NCI-H1694 (cell line): ENCODE measurements around the gene SLC34A3.
"Not testable (repeated sequence)": the region's sequence is repeated elsewhere in the genome, so short reads cannot be mapped to it uniquely, and the experiment has no call there.

Experiments
- DNase-seq: peaks from one replicate; lab custom pipeline; 2025; lab: John Stamatoyannopoulos, UW

SLC34A3 gene

DNA sequence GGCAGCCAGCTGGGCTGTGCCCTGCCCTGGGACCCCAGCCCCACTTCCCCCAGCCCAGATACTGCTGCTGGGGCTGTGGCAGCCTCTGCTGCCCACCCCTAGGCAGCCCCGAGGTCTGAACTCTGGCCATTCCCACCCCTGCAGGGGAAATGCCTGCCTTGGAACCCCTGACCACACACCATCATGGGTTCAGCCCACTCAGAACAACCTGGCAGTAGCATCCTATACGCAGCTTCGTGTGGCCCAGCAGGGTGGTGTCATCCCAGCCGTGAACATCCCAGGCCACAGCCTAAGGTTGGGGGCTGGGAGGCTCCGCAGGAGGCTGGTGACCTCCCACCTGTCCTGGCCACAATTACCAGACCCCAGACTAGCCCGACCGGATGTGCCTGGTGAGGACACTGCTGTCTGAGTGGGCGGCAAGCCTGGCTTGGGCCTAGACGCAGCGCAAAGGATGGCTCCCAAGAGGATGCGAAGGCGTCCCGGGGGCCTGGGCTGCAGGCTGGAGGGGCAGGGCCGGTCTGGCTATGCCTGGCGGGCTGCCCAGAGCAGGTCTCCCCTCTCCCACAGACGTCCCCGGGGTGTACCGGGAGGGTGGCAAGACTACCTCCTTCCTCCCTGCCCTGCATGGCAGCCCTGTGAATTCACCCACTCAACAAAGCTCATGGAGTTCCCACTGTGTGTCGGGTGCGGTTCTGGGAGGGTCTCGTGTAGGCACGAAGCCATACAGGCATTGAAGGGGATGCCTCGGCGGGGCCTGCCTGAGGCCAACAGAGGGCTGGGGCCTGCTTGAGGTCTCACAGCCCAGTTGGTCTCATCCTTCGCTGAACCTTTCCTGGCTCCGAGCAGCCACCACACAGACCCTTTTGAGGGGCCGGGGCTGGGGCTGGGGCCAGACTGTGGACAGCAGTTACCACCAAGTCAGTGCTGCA lies 1.5 kb upstream of the SLC34A3 start:
- DNase-seq: no peak

DNA sequence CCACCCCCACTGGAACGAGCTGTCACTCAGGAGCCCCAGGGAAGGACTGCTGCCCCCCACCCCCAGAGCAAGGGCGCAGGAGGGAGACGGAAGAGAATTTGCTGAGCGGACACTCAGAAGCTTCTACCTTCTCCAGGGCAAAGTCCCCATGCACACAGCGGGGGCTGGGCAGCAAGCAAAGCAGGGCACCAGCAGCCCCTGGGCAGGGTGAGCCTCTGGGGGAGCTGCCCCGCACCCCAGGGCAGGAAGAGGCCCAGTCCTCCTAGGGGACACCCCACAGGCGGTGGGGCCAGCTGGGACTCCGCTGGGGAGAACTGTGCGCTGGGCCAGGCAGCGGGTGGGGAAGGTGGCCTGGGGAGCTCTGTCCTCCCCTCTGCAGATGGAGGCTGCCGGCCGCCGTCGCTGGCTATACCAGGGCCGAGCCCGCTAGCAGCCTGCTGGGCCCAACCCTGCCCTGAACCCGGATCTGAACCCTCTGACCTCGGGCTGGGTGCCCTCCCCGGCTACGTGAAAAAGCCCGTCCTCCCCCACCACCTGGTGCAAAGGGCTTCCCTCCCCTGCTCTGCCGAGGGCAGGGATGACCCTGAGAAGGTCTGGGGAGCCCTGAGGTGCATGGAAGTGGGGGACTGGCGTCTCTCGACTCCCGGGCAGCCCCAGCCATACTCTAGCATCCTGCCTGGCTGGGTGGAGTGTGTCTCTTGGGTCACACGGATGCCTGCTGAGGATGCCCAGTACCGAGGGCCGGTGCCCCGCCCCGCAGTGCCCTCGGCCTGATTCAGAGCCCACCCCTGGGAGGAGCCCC lies 597 bp upstream of the SLC34A3 start:
- DNase-seq: no peak

DNA sequence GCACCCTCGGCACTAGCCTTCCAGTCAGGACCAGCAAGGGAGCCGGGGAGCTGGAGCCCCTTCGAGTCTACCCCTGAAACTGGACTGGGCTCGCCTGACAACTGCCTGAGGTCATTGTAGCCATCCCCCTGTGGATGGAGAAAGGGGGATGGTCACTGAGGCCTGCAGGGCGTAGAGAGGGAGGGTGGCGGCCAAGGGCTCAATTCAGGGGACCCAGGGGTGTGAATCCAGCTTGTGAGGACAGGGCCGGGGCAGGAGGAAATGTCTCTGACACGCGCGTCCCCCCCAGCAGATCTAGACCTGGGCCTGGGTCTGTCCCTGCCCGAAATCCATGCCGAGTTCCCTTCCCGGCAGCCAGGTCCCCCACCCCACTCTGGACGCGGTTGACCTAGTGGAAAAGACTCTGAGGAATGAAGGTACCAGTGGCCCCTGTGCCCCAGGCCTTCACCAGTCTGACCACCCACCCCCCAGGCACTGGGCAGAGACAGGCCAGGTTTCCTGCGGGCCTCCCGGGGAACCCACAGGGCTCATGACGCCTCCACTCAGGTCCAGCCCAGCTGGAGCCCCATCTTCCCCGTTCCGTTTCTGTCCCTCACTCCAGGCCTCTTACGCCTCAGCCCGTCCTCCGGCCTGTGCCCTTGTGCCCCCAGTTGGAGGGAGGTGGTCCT lies 805 bp downstream of the SLC34A3 start:
- DNase-seq: no peak

DNA sequence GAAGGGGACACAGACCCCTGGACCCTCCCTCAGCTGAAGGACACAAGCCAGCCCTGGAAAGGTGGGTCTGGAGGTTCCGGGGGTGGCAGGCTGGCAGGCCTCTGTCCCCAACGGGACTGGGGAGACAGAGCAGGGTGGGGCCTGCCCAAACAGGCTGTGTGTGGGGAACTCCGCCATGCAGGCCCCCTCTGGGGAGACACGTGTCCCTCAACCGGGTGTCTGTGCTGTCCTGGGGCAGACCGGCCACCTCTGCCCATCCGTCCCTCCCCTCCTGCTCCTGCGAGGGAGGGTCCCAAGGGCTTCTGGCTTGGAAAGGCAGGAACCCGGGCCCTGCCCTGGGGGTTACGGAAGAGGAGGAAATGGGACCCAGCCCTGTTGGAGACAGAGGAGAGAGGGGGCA lies 1.4 kb downstream of the SLC34A3 start:
- no peak for DNase-seq

DNA sequence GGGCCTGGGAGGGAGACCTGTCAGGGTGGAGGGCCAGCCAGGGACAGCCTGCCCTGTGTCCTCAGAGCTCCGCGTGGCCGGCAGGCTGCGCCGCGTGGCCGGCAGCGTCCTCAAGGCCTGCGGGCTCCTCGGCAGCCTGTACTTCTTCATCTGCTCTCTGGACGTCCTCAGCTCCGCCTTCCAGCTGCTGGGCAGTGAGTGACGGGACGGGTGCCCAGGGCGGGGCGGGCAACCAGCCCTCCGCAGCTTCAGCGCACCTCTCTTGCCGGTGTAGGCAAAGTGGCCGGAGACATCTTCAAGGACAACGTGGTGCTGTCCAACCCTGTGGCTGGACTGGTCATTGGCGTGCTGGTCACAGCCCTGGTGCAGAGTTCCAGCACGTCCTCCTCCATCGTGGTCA lies 1.8 kb downstream of the SLC34A3 start:
- DNase-seq: no peak

DNA sequence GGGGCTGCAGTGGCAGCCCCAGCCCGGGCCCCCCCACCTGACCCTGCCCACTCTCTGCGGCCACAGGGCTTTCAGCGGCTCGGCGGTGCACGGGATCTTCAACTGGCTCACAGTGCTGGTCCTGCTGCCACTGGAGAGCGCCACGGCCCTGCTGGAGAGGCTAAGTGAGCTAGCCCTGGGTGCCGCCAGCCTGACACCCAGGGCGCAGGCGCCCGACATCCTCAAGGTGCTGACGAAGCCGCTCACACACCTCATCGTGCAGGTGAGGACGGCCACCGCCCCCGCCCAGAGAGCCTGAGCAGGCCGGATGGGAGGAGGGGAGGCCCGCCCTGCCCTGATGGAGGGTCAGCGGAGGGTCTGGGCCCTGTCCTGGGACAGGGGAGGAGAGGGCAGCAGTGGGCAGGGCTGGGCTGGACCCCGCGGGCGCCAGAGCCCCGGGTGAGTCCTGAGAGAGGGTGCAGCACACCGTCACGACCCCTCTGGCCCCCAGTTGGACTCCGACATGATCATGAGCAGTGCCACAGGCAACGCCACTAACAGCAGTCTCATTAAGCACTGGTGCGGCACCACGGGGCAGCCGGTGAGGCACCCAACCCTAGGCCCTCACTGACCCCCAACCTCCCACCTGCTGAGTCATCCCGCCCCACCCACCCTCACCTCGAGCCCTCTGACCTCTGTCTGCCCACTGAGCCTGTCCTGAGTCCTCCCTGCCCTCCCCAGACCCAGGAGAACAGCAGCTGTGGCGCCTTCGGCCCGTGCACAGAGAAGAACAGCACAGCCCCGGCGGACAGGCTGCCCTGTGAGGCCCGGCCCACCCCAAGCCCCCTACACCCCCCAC lies 2.7 kb downstream of the SLC34A3 start:
- DNase-seq: no peak

DNA sequence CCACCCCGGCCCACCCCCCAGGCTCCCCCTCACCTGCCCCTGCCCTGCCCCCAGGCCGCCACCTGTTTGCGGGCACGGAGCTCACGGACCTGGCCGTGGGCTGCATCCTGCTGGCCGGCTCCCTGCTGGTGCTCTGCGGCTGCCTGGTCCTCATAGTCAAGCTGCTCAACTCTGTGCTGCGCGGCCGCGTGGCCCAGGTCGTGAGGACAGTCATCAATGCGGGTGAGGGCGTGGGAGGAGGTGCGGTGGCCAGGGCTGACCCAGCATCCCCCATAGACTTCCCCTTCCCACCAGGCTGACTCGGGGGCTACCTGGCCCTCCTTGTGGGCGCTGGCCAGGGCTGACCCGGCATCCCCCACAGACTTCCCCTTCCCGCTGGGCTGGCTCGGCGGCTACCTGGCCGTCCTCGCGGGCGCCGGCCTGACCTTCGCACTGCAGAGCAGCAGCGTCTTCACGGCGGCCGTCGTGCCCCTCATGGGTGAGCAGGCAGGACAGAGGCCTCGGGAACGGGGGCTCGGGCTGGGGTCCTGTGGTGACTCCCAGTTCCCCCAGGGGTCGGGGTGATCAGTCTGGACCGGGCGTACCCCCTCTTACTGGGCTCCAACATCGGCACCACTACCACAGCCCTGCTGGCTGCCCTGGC lies 3.5 kb downstream of the SLC34A3 start:
- no peak for DNase-seq

DNA sequence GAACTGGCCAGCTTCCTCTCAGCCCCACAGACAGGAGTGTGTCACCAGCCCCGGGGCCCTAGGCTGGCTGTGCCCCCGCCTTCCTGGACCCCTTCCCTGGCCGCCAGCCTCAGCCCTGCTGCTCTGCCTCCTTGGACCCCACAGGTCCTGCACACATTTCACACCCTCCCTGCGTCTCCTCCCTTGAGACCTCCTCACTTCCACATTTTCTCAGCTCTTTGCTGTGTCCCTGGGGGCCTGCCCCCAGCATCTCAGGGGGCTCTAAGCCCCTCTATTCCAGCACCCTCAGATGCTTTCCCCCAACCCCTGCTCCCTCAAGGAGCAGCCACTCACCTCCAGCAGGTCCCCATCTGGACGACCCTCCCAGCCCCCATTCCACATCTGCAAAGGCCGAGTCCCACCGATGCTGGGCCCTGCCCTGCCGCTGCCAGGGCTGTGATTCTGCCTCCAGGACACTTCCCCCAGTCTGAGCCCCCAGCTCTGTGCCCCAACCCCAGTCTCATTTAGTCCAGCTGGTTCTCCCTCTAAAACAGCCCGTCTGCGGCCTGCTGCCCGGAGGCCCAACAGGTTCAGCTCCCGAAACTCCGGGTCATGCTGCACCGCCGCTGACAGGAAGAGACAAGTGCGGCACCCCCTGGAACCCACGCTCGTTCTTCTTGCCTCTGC lies 4.2 kb downstream of the SLC34A3 start:
- no peak for DNase-seq

DNA sequence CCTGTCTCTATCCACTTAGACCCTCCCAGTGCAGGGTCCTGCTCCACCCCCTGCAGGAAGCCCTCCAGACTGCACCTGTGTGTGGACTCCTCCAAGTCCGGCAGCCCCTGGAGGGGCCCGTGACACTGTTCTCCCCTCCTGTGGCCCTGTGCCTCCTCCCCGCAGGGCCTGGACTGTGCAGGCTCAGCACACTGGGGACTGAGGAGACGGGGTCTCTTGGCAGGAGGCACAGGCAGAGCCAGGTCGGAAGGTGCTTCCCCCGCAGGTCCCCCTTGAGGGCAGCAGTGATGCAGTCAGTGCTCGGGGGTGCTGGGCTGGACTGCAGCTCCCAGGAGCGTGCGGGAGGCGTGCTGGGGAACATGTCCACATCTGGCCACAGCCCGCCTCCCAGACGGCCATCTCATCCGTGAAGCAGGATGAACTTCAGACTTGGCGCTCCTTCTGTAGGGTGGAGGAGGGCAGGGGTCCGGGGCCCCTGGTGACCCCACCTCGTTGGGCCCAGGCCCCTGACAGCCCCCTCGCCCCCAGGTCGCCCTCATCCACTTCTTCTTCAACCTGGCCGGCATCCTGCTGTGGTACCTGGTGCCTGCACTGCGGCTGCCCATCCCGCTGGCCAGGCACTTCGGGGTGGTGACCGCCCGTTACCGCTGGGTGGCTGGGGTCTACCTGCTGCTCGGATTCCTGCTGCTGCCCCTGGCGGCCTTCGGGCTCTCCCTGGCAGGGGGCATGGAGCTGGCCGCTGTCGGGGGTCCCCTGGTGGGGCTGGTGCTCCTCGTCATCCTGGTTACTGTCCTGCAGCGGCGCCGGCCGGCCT lies 4.9 kb downstream of the SLC34A3 start:
- DNase-seq: no peak

DNA sequence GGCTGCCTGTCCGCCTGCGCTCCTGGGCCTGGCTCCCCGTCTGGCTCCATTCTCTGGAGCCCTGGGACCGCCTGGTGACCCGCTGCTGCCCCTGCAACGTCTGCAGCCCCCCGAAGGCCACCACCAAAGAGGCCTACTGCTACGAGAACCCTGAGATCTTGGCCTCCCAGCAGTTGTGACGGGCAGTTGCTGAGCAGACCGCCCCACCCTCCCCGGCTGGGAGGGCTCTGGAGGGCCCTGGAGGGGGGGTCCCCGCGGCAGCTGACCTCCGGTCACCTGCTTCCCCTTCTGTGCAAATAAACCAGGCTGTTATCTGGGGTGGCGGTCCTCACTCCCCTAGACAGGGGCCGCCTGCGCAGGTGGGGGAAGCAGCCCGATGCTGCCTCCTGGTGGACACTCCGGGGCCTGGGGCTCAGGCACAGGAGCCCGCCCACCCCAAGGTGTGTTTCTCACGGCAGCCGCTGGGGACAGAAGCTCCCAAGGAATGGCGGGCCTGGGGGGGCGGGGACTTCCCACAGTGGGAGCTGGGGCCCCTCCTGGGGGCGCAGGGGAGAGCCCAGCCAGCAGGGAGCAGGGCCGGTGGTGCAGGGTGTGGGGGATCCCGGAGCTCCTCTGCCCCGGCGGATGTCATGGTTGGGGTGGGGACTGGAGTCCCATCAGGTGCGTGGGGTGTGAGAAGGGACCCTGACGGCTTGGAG lies 5.7 kb downstream of the SLC34A3 start:
- DNase-seq: peak; percentile 54

DNA sequence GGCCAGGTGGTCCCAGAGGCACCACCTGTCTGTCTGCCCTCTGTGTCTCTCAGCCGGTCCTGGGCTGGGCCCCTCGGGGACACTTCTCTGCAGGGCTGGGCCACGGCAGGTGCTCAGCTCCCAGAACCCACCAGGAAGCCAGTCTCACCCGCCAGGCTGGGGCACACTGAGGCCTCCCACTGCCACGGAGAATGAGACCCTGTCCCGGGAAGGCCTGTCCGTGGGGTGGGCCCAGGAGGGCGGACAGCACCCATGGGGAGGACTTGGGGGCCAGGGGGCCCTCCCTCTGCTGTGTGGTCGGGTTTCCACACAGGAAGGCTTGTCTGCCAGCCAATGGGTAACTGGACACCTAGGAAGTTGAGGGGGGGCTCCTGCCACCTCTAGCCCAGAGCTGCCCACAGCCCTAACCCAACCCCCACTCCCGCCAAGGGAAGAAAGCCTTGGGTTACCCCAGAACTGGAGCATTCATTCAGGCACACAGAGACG lies 6.3 kb downstream of the SLC34A3 start:
- no peak for DNase-seq

DNA sequence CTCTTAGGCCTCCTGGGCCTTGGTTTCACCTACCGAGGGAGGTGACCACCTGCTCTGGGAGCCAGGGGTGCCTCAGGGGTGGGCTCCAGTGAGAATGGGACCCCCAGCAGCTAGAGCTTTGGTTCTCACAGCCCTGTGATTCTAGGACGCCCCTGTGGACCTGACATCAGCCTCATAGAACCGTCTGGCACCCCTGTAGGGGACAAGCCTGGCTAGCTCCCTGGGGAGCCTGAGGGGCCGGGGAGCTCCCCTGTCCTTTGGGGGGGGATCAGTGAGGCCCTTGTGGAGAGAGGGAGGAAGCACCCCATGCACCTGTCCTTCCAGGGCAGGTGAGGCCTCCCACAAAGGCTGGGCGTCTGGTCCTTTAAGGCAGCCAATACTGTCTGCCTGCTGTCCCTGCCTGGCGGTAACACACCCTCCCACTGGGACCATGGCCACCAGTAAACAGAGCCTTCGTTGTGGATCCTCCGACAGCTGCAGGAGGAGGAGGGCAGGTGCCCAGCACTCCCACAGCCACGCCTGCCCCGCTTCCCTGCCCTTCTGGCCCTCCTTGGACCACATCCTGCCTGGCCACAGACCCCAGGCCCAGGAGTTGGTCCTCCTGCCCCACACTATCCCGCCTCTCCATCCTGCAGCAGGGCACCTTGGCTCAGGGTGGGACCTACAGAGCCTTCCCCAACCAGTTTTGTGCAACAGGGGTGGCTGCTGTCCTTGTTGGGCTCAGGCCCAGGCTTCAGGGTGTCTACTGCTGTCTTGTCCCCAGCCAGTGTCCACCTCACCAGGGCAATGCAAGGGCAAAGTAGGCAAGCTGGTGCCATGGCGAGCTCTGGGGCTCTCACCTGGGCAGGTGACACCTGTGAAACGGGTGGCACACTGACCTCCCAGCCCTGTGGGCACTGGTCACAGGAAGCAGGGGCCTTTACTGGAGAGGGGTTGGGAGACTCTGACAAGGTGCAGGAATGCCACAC lies 7.3 kb downstream of the SLC34A3 start:
- no peak for DNase-seq

DNA sequence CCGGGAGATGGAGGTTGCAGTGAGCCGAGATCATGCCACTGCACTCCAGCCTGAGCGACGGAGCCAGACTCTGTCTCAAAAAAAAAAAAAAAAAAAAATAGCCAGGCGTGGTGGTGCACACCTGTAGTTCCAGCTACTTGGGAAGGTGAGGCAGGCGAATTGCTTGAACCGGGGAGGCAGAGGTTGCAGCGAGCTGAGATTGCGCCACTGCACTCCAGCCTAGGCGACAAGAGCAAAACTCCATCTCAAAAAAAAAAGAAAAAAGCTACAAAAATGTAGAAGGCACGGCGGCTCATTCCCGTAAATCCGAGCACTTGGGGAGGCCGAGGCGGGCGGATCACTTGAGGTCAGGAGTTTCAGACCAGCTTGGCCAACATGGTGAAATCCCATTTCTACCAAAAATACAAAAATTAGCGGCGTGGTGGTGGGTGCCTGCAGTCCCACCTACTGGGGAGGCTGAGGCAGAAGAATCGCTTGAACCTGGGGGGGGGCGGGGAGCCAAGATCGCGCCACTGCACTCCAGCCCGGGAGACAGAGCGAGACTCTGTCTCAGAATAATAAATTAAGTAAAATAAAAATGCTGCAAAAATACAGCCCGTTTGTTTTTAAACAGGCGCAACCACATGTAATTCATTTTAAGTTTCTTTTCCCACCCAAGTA lies 9.0 kb downstream of the SLC34A3 start:
- DNase-seq: not testable (repeated sequence)

DNA sequence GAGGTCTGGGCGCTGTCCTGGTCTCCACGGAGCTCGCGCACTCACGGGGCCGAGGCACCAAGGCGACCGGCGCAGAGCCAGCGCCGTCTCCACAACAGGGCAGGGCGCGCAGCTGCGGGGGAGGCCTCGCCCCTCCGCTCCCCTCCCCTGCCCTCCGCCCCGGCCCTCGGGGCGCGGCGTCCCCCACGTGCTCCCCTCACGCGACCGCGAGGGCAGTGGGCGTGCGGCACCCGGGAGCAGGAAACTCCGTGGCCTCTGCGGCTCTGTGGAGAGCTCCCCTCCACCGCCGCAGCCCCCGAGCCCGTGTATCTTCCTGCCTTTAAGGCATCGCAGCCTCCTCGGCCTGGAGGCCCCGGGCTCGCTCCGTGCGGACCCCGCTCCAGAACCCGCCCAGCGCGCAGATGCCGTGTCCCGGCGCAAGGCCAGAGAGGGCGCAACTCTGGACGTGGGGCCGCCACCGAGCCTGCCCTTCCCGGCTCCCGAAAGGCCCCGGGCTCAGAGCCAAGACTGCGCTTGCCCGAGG lies 9.7 kb downstream of the SLC34A3 start:
- peak; percentile 28 for DNase-seq

DNA sequence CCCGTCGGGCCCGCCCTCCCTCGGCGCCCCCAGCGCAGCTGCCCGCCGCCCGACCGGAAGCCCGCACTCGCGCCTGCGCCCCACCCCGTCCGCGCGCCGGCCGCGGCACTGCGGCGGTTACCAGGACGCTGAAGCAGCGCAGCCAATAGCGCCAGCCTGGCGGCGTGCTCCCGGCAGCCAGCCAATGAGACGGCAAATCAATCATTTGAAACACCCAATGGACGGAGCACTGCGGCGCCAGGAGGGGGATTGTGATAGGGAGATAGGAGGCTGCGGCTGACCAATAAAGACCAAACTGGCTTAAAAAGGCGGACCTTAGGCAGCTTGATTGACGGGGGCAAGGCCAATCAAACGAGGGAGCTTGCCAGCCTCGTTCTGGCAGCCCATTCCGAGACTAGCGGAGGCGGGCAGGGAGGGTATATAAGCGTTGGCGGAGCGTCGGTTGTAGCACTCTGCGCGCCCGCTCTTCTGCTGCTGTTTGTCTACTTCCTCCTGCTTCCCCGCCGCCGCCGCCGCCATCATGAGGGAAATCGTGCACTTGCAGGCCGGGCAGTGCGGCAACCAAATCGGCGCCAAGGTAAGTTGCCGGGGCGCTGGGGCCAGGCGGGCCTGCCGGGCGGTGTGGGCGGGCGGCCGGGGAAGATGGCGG lies 10.3 kb downstream of the SLC34A3 start, which contains the start of gene TUBB4B:
TUBB4B (plus strand) TSS at position 447 of the 649 bp plus-strand sequence; CDS start at position 521, 74 bp downstream.
- peak; percentile 99 for DNase-seq
